HG03342 (cell line): ENCODE results near the gene ZBED4.

Experiments
- ATAC-seq: cut with Tn5 transposase; IDR thresholded peaks from one replicate; pipeline ENCODE4 v1.9.1; 2021; ENCODE audit warnings: mild to moderate bottlenecking, moderate library complexity; ENCODE audit not compliant: unreplicated experiment

Gene ZBED4

DNA sequence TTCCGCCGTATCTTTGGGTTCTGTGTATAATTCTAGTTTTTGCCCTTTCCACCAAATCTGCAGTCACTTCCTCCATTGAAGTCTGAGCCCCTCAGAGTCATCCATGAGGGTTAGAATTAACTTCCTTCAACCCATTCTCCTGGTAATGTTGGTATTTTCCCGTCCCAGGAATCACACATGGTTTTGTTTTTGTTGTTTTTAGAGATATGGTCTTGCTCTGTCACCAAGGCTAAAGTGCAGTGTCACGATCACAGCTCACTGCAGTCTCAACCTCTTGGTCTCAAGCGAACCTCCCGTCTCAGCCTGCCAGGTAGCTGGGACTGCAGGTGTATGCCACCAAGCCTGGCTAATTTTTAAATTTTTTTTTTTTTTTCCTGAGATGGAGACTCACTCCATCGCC is 18.7 kb downstream of the ZBED4 start:
- no peak for ATAC-seq

DNA sequence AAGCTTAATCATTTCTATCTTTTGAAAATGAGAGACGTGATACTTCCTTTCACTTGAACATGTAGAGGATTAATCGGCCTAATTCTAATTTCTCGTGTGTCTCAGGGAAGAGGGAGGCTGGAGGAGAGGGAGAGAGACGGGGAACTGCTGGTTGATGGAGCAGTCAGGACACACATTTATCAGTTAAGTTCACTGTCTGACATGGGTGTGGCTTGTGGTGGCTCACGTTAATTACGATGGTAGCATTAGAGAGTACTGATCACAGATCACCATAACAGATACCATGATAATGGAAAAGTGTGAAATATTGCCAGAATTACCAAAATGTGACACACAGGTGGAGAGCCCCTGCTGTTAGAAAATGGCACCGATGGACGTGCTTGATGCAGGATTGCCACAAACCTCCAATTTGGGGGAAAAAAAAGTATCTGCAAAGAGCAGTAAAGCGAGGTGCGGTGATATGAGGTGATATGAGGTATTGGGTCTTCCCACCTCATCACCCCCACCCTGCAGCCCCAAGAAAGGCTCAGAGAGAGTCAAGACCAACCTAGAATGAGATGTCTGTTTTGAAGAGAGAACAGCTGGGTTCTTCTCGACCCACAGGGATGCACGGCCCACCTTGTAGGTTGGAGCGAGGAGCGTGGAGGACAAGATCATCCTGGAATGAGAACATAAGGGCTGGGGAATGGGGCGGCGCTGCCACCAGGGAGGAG is 19.7 kb downstream of the ZBED4 start:
- ATAC-seq = no peak

DNA sequence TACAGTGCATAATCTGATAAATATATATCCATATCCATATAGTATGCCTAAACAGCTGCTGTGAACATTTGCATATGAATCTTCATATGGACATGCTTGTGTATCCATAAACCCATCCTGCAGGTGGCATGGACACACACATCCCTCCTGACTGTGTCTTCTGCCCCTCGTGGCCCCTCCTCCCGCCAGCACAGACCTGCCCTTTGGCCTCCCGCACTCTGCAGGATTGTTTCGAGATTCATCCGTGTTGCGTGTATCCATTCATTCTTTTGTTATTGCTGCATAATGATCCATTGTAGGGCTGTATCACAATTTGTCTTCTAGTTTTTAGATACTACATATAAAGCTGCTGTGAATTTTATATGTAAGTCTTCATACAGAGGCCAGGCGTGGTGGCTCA is 24.0 kb downstream of the ZBED4 start:
- ATAC-seq = no peak

DNA sequence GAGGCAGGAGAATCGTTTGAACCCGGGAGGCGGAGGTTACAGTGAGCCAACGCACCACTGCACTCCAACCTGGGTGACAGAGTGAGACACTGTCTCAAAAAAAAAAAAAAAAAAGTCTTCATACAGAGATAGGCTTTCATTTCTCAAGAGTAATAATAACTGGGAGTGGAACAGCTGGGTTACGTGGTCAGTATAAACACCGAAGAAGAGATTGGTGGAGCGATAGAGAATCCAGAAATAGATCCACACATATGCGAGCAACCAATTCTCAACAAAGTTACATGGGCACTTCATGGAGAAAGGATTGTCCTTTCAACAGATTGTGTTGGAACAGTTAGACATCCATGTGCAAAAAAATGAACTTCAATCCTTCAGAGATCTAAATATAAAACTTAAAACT is 24.6 kb downstream of the ZBED4 start:
- ATAC-seq = no peak

DNA sequence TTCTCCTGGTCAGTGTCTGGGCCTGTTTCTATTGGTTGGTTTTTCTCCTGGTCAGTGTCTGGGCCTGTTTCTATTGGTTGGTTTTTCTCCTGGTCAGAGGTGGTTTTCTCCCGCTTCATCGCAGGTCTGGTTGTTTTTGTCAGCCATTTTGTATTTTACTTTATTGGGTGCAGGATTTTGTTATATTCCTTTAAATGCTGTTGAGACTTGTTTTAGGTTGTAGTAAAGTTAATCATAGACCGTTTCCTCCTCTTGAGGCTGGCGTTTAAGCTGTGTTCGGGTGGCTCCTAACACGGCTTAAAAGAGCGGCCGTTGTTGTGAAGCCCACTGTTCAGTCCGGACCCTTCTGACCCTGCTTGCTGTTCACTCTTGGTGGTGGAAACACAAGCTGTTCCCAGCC is 26.2 kb downstream of the ZBED4 start:
- no peak for ATAC-seq

DNA sequence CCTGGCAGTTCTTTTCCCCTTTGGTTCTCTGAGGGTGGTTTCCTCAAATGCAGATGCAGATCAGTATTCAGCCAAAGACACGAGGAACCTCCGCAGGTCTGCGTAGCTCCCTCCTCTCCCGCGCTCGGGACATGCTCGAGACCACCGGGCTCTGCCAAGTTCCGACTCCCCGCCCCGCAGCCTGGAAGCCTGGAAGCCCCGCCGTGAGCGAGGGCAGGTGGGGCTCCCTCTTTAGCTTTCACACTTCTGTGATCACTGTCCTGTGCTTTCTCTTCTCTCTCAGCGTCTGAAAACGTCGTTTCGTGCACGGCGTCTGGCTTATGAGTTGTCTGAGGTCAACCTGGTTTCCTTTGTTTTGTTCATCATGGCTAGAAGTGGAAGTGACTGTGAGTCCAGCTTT is 26.6 kb downstream of the ZBED4 start:
- no peak for ATAC-seq

DNA sequence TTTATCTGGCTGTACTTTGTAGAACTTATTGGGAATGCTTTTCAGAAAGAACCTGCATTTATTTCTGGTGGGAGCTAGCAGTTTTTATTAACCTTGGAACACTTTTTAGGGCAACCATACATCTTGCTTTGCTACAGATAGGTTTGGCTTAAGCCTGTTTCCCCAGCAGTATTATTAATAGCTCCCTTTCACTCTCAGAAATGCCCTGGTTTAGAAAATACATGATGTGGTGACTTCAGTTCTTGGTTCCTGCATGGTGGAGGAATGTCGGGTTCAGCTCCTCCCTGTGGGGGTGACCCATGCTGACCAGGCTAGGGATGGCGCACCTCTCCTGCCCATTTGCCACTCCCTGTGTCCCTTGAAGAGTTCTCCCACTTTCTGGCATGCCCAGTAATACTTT is 28.2 kb downstream of the ZBED4 start:
- ATAC-seq = no peak

DNA sequence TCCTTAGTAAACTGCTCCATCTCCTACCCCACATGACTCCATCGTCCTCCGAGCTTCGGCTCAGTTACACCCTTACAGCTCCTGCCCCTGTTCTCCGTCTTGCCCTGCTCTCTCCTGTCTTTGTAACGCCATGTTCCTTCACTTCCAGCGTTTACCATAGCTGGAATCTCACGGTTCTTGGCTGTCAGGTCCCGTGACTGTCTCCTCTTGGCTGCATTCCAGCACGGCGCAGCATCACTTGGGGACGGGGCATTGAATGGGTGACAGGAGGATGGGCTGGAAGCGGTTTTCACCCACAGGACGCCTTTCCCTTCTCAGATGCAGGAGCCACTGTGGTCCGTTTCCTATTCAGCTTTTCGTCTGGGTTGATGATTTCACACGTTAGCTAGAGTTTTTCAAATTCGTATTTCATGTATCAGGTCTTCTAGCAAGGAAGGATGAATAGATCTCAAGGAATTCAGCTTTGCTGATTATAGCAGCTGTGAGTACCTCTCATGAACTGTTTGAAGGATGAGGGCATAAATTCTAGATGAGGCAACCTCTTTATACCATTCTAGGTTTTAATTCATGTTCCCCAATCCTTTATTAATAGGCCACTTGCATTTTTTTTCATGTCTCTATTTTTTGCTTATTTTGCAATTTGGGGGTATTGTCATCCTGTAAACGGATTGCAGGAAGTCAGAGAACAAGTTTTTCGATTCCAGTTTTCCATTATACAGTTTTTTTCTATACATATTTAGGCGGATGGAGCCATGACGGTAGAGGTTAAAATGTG is 29.1 kb downstream of the ZBED4 start:
- ATAC-seq = no peak

DNA sequence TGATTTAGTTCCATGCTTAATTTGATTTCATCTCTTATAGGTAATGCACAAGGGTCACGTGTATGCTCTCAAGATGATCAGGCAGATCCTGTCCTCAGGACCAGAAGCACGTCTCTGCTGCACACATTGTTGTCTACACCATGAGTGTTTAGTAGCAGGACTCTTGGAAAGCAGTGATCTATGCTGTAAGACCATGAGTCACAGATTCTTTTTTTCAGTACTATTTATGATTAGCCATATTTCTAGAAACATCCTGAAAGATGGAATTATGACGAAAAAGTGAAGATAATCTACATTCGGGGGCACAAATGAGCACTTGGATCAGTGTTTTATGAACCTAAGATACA is 29.6 kb downstream of the ZBED4 start:
- ATAC-seq = no peak

DNA sequence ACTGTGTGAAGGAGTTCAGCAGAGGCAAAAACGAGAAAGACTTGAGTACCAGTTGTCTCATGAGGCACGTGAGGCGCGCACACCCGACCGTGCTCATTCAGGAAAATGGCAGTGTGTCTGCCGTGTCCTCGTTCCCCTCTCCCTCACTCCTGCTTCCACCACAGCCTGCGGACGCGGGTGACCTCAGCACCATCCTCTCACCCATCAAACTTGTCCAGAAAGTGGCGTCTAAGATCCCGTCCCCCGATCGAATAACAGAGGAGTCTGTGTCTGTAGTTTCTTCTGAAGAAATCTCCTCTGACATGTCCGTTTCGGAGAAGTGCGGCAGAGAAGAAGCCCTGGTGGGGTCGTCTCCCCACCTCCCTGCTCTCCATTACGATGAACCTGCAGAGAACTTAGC is 30.4 kb downstream of the ZBED4 start:
- no peak for ATAC-seq

DNA sequence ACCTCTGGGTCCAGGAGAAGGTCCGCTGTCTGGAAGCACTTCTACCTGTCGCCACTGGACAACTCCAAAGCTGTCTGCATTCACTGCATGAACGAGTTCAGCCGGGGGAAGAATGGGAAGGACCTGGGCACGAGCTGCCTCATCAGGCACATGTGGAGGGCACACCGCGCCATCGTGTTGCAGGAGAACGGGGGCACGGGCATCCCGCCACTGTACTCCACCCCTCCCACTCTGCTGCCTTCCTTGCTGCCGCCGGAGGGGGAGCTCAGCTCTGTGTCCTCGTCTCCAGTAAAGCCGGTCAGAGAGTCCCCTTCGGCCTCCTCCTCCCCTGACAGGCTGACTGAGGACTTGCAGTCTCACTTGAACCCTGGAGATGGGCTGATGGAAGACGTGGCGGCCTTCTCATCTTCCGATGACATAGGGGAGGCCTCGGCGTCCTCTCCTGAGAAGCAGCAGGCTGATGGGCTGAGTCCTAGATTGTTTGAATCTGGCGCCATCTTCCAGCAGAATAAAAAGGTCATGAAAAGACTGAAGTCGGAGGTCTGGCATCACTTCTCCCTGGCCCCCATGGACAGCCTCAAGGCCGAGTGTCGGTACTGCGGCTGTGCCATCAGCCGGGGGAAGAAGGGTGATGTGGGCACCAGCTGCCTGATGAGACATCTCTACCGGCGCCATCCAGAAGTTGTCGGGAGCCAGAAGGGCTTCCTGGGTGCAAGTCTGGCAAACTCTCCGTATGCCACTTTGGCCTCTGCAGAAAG is 31.0 kb downstream of the ZBED4 start:
- ATAC-seq = no peak

DNA sequence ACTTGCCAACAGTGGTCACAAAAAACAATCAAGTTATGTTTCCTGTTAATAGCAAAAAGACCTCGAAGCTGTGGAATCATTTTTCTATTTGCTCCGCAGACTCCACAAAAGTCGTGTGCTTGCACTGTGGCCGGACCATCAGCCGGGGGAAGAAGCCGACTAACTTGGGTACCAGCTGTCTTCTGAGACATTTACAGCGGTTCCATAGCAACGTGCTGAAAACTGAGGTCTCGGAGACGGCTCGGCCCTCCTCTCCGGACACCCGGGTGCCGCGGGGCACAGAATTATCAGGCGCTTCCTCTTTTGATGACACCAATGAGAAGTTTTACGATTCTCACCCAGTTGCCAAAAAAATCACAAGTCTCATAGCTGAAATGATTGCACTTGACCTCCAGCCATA is 31.6 kb downstream of the ZBED4 start:
- no peak for ATAC-seq

DNA sequence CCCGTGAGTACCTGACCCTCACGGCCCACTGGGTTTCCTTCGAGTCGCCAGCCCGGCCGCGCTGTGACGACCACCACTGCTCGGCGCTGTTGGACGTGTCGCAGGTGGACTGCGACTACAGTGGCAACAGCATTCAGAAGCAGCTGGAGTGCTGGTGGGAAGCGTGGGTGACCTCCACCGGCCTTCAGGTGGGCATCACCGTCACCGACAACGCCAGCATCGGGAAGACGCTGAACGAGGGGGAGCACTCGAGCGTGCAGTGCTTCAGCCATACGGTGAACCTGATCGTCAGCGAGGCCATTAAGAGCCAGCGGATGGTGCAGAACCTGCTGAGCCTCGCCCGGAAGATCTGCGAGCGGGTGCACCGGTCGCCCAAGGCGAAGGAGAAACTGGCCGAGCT is 32.2 kb downstream of the ZBED4 start:
- no peak for ATAC-seq

DNA sequence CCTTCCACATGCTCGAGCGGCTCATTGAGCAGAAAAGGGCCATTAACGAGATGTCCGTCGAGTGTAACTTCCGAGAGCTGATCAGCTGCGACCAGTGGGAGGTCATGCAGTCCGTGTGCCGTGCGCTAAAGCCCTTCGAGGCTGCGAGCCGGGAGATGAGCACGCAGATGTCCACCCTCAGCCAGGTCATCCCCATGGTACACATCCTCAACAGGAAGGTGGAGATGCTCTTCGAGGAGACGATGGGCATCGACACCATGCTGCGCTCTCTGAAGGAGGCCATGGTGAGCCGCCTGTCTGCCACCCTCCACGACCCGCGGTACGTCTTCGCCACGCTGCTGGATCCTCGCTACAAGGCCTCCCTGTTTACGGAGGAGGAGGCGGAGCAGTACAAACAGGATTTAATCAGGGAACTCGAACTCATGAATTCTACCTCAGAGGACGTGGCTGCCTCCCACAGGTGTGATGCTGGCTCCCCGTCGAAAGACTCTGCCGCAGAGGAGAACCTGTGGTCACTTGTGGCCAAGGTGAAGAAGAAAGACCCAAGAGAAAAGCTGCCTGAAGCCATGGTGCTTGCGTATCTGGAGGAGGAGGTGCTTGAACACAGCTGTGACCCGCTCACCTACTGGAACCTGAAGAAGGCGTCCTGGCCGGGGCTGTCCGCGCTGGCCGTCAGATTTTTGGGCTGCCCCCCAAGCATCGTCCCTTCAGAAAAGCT is 32.9 kb downstream of the ZBED4 start:
- ATAC-seq = no peak

DNA sequence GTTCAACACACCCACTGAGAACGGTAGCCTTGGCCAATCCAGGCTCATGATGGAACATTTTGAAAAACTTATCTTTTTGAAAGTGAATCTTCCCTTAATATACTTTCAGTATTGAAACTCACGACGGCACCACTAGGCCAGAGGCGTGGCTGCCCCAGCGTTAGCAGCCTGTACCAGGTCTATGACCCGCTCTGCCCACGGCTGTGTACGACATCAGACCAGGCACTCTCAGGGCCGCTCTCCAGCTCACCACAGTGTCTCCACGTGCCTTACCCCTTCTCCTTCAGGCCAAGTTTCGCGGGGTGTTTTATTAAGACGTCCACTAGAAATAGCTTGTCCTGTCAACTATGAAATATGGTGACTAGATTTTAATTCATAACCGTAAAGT is 33.4 kb downstream of the ZBED4 start:
- ATAC-seq = no peak

DNA sequence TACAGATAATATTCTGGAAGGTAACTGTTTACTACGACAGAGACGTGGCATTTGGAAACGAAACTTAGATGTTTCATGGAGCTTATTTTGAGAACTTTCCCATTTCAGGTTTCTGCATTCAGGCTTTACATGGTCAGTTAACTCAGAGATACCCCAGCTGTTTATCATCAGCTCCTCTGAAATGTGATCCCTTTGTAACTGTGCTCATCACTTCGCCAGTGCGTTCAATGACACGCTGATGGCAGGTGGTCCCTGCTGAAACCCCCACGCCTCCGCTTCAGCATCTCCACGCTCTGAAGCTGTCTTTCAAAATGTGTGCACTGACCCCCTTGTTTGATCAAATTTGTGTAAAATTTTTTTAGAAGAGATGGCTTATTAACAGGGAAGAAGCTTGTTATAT is 34.1 kb downstream of the ZBED4 start:
- no peak for ATAC-seq

DNA sequence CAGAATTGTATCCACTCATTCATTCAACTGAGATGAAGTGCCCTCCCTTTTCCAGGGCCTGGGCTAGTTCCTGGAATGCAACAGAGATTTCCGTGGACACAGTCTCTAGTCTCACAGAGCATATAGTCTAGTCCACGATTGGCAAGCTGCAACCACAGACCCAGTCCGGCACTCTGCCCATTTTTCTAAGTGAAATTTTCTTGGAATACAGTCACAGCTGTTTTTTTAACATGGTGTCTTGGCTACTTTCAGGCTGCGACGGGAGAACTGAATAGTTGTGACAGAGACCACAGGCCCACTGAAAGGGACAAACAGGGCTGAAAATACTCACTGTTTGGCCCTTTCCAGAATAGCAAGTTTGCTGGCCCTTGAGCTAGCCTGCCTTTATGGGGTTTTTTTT is 35.4 kb downstream of the ZBED4 start:
- ATAC-seq = no peak

DNA sequence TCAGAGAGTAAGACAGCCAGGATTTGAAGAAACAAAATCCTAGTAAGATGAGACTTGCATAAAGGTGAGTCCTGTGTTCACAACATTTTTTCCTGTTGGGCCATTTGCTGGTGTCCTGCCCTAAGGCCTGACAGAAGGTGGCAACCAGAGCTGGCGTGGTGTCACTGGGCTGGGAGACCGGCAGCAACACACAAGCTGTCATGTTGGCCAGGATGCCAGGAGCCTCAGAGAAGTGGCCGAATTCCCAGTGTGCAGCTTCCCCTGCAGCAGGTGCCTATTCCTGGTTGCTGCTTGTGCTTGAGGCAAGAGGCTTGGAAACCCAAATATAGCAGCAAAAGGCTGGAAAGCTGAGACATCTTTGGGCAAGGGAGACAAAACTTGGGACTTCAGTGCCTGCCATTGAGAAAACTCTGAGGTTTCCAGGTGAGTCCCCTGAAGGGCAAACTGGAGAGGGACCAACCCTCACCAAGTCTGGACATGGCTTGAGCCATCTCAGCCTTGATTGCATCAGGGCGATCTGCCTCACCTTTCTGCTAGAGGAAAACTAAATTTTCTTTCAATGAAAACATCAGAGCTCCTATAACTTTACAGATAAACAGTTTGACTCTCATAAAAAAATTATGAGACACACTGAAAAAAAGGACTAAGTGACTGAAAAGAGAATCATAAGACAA is 38.7 kb downstream of the ZBED4 start:
- no peak for ATAC-seq

DNA sequence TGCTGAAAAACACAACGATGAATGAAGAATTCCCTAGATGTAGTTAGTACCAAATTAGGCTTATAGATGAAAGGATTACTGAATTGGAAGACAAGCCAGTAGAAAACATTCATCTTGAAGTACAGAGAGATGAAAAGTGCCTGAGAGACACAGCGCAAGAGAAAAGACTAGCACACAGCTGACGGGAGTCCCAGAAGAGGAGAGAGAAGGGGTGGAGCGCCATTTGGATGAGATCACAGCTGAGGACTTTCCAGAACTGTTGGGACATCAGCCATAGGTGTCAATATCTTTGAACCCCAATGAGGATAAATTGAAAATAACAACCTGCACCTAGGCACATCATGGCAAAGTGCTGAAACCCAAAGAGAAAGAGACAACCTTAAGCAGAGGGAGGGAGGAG is 39.4 kb downstream of the ZBED4 start:
- ATAC-seq = no peak

DNA sequence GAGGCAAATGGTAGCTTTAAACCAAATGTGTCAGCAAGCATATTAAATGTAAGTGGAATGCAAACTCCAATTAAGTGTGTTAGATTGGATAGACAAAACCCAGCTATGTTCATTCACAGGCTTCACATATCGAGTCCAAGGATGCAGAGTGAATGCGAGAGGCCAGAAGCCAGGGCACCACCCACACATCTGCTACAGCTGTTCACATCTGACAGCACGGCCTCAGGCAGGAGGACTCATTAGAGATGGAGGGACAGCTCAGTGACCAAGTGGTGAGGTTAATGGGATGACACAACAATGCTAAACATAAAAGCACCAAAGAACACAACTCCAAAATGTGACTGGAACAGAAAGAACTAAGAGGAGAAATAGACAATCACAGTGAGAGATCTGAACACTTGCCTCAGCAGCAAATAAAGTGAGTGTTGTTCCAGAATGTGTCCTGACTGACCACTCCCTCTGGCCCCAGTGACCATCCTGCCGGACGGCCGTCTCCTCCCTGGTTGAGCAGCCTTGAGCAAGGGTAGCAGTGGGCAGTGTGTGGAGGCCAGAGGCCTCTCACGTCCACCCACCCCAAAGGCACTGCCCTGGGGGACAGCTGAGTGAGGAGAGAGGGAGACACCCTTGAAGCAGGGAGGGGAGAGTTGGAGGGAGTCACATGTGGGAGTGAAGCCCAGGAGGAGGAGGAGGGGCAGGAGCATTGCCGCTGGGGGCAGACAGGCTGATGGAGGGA is 40.8 kb downstream of the ZBED4 start:
- ATAC-seq = no peak
